ENCODE results near the gene TBC1D9.

Gene TBC1D9

GRCh38 chr4:140757232-140757630 is 1.0 kb upstream of the TBC1D9 start:
- H3K4me3 ChIP-seq (ENCODE audit: control insufficient read depth, low read depth, low read length): peak overlapping the region; percentile 63
- TF ChIP-seq CTCF (conservative IDR thresholded peaks at IDR 0.05; ENCODE audit: control insufficient read depth, insufficient read depth, low read depth, low read length): no peak
- DNase-seq (ENCODE audit: low read depth): no peak

GRCh38 chr4:140755774-140756318 is 339 bp downstream of the TBC1D9 start:
- no peak for TF ChIP-seq CTCF (conservative IDR thresholded peaks at IDR 0.05; ENCODE audit: control insufficient read depth, insufficient read depth, low read depth, low read length)
- DNase-seq (ENCODE audit: low read depth): peak; percentile 35
- peak overlapping the region; percentile 63 for H3K4me3 ChIP-seq (ENCODE audit: control insufficient read depth, low read depth, low read length)

- DNase-seq (ENCODE audit: low read depth): no peak
- TF ChIP-seq CTCF (conservative IDR thresholded peaks at IDR 0.05; ENCODE audit: control insufficient read depth, insufficient read depth, low read depth, low read length): no peak
- H3K4me3 ChIP-seq (ENCODE audit: control insufficient read depth, low read depth, low read length): peak overlapping the region; percentile 63
These were observed 1.0 kb downstream of the TBC1D9 start for GRCh38 chr4:140754918-140755773.

DNA sequence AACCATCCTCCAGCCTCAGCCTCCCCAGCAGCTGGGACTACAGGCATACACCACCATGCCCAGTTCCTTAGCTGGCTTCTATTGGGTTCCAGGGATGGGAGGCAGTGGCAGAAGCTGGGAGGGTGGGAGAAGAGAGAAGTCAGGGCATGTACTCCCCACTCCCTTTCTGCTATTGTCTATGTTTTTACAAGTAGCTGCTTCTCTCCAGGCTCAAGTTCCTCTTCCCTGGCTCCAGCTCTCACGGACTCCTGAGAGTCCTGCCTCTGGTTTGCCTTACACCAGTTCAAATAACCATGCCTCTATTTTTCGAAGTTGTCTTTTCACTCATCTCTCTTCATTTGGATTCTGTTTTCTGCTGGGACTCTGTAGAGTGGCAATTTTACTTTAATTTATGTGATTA is 2.9 kb downstream of the TBC1D9 start:
- no peak for TF ChIP-seq CTCF (conservative IDR thresholded peaks at IDR 0.05; ENCODE audit: control insufficient read depth, insufficient read depth, low read depth, low read length)
- H3K4me3 ChIP-seq (ENCODE audit: control insufficient read depth, low read depth, low read length): no peak overlapping the region

GRCh38 chr4:140752291-140753068 is 3.7 kb downstream of the TBC1D9 start:
- H3K4me3 ChIP-seq (ENCODE audit: control insufficient read depth, low read depth, low read length): no peak overlapping the region
- no peak for TF ChIP-seq CTCF (conservative IDR thresholded peaks at IDR 0.05; ENCODE audit: control insufficient read depth, insufficient read depth, low read depth, low read length)
- peak; percentile 20 for DNase-seq (ENCODE audit: low read depth)

More for the DNA sequence above, 2.9 kb downstream of the TBC1D9 start:
- no peak for DNase-seq (ENCODE audit: low read depth)

DNA sequence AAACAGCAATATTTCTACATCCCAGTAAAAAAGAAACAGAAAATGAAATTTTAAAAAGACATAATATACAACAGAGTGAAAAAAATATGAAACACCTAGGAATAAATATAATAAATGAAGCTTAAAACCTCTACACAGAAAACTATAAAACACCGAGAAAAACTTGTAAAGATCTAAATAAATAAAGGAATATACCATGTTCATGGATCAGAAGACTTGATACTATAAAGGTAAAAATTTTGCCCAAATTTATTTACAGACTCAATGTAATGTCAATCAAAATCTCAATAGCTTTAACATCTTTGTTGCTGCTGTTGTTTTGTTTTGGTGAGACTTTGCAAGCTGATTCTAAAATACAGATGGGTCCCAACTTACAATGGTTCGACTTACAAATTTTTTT is 5.7 kb downstream of the TBC1D9 start:
- H3K4me3 ChIP-seq (ENCODE audit: control insufficient read depth, low read depth, low read length): no peak overlapping the region
- no peak for TF ChIP-seq CTCF (conservative IDR thresholded peaks at IDR 0.05; ENCODE audit: control insufficient read depth, insufficient read depth, low read depth, low read length)
- no peak for DNase-seq (ENCODE audit: low read depth)
